Body of pancreas (tissue), 4 donors: Measurements from ENCODE around the gene TSPAN18.

Experiments
- CTCF ChIP-seq, 7 experiments: fragments of 450-650 bp in 4 of 7; fragments of 200-600 bp in 3 of 7; sonication (generic) in 3 of 7; IDR thresholded peaks; one replicate each; pipeline ENCODE4 v1.5.1; 2016 to 2019; ENCODE audit warnings: antibody characterized with exemption in 7 of 7
- POLR2A ChIP-seq, 3 donors: fragments of 450-650 bp; IDR thresholded peaks; one replicate each; pipeline ENCODE4 v1.6.1; 2016; ENCODE audit warnings: antibody characterized with exemption in 3 of 3, mild to moderate bottlenecking in 2 of 3

- TF ChIP-seq CTCF (IDR thresholded peaks at IDR 0.05) (no peak), POLR2A (IDR thresholded peaks at IDR 0.05) (no peak)
Observed at GRCh38 chr11:44752300-44752699, 25.5 kb downstream of the TSPAN18 start.
